GM12872 (cell line): ENCODE results near the gene PLCH1.

Experiments used
- CTCF ChIP-seq: IDR thresholded peaks from 3 replicates; pipeline ENCODE4 v1.5.1; 2011; ENCODE audit warnings: low read depth, mild to moderate bottlenecking, low read length, moderate library complexity; ENCODE audit not compliant: insufficient read depth

PLCH1 gene

DNA sequence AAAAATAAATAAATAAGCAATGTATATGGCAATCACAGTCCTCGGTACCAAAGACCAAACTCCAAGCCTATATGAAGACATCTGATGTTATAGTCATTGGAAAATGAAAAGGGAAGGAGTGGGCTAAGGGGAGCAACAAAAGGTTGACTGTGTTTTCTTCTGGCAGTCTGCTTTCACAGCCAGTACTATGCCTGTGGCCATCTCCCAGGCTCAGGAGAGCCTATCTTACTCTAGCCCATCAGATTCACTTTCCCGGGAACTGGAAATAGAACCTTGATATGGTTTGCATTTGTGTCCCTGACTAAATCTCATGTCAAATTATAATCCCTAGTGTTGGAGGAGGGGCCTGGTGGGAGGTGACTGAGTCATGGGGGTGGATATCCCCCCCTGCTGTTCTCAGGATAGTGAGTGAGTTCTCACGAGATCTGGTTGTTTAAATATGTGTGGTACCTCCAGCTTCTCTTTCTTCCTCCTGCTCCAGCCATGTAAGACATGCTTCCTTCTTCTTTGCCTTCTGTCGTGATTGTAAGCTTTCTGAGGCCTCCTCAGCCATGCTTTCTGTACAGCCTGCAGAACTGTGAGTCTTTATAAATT is 105.3 kb downstream of the PLCH1 start:
- no peak for TF ChIP-seq CTCF

DNA sequence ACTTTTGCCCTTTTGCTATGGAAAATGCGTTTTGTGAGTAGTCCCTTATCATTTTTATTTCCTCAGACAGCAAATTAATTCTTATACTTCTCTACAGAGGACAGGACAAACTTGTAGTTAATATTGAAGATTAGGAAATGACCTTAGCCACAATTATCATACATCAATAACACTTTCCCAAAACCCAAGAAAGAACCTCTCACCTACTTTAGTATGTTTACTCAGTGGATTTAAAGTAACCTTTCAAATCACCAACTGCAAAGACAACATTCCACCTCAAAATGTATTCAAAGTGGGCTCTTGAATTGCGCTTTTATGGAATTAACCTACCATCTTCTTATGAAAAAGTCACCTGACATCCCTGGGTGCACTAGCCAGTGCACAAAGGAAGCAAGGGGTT is 107.3 kb downstream of the PLCH1 start:
- TF ChIP-seq CTCF: no peak

DNA sequence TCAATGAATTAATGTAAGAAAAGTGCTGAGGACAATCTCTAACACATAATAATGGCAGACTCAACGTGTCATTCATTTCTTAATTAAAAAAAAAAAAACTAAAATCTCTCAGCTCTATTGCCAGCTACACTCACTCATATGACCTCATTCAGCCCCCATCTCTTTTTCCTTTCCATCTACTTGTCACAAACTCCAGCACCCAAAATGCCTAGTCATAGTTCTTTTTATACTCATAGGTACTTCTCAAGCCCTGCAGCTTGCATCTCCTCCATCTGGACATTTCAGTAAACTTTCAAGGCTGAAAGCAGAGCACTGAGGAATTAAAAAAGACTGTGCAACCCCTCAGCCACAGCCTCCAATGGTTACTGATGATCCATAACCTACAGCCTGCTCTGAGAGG is 109.8 kb downstream of the PLCH1 start:
- TF ChIP-seq CTCF: no peak

- TF ChIP-seq CTCF: no peak
These were observed 110.7 kb downstream of the PLCH1 start for GRCh38 chr3:155634121-155634719.

DNA sequence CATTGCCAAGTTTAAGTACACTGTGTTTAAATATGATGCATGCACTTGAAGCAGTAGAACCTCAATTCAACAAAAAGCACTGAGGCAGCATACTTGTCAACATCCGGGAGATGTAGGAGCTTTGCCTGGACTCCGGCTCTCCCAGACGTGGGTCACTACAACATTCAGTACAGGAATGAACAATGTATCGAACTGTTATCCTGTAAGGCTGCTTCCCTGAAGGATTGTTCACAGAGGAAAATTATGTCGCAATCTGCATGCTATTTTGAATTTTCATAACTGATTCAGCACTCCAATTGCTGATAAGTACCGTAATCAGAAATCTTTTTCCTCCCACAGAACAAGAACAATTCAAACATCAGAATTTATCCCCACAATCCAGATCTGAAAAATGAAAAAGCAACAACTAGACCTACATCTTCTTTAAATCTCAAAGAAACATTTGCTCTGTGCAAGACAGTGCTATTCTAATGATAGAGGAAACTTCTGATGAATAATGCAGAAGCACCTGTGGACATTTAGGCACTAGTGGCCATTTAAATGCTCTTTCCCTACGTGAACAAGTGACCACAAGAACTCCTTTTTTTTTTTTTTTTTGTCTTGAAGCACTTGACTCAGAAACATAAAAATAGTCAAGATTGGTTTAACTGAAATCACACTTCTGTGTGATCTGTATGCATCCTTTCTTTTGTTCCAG is 113.4 kb downstream of the PLCH1 start:
- TF ChIP-seq CTCF: no peak

GRCh38 chr3:155629556-155629955 is 115.3 kb downstream of the PLCH1 start:
- no peak for TF ChIP-seq CTCF

- TF ChIP-seq CTCF: no peak
These were observed 115.8 kb downstream of the PLCH1 start for GRCh38 chr3:155629056-155629455.
